ENCODE data around the gene SLC7A5.
"Not testable (repeated sequence)": the region's sequence is repeated elsewhere in the genome, so short reads cannot be mapped to it uniquely, and the experiment has no call there.

The SLC7A5 gene

DNA sequence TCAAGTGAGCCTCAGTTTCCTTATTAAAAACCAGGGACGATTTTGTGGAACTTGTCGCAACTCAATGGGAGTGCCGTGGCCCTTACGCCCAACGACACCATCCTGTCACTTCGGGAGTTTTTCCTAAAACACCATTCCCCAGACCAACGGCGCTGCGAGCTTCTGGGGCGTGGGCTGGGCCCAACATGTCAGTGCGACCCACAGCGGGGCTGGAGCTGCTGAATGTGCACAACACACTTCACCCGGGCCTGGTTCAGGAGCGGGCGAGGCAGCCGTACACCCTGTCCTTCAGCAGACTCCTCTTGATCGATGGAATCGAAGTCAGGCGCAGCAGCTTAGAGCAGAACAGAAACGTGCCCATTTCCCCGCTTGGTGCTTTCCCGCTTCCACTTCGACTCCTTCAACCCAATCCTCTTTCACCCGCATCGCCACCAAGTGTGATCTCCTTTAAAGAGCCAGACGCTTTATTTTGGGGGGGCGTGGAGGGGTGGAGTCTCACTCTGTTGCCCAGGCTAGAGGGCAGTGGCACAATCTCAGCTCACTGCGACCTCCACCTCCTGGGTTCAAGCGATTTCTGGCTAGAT, 13.2 kb upstream of the SLC7A5 start:
- no peak for DNase-seq (ENCODE audit: low read depth in 1 of 2, low spot score in 1 of 2)
- H3K4me3 ChIP-seq (replicated peaks; ENCODE audit: insufficient read depth, low read length), result no peak overlapping the region
- no peaks in the 10 kb centered on the region for H3K27me3 ChIP-seq (ENCODE audit: insufficient read depth, poor library complexity, severe bottlenecking)
- TF ChIP-seq POLR2AphosphoS5 (IDR thresholded peaks at IDR 0.05; ENCODE audit: low read depth) (no peak), CTCF (IDR thresholded peaks at IDR 0.05; ENCODE audit: insufficient read depth, low read length) (no peak), SPI1 (IDR thresholded peaks at IDR 0.05; ENCODE audit: borderline replicate concordance, low read depth) (no peak), REST (IDR thresholded peaks at IDR 0.05; ENCODE audit: insufficient replicate concordance, low read depth) (no peak), GABPA (IDR thresholded peaks at IDR 0.05; ENCODE audit: low read depth) (no peak)
- H3K27ac ChIP-seq (replicated peaks), result no peak overlapping the region

DNA sequence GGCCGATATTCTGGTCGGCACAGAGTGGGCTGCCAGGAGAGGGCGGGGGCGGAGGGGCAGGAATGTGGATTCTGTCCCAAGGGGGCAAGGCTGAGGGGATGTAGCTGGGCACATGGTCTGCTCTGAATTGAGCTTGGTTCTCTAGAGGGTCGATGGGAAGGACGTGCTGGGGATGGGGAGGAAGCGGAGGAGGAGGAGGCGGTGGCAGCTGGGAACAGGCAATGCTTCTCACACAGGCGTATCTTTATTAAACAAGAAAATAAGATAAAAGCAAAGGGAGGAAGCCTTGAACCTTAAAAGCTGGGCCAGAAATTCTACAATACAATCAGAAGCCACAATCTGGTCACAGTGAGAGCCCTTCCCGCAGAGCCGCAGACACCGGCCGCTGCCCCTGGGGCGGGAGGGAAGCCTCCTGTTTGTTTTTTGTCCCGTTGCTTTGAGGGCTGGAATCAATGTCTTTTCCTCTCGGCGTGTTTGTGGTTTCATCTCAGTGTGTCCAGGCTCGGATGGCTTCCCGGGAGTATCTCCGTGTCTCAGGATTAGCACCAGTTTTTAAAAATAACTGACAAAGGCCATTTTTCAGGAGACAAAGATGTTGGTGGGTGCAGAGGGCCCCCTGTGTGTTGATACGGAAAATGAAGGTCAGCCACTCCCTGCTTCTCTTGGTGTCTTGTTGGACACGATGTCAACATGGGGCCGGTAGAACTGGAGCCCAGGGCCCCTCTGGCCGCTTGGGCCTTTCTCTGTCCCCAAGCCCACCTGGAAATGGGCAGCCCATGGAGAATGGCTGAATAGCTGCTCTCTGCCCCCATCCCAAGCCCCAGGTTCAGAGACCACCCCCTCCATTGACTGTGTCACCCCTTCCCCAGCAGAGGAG, 12.3 kb upstream of the SLC7A5 start:
- Histone ChIP-seq H3K27ac (replicated peaks) (no peak overlapping the region), H3K4me3 (replicated peaks; ENCODE audit: insufficient read depth, low read length) (no peak overlapping the region), H3K27me3 (ENCODE audit: insufficient read depth, poor library complexity, severe bottlenecking) (no peaks in the 10 kb centered on the region)
- TF ChIP-seq GABPA (IDR thresholded peaks at IDR 0.05; ENCODE audit: low read depth) (no peak), REST (IDR thresholded peaks at IDR 0.05; ENCODE audit: insufficient replicate concordance, low read depth) (no peak), CTCF (IDR thresholded peaks at IDR 0.05; ENCODE audit: insufficient read depth, low read length) (no peak), POLR2AphosphoS5 (IDR thresholded peaks at IDR 0.05; ENCODE audit: low read depth) (no peak), SPI1 (IDR thresholded peaks at IDR 0.05; ENCODE audit: borderline replicate concordance, low read depth) (no peak)
- DNase-seq (ENCODE audit: low read depth in 1 of 2, low spot score in 1 of 2), result no peak

DNA sequence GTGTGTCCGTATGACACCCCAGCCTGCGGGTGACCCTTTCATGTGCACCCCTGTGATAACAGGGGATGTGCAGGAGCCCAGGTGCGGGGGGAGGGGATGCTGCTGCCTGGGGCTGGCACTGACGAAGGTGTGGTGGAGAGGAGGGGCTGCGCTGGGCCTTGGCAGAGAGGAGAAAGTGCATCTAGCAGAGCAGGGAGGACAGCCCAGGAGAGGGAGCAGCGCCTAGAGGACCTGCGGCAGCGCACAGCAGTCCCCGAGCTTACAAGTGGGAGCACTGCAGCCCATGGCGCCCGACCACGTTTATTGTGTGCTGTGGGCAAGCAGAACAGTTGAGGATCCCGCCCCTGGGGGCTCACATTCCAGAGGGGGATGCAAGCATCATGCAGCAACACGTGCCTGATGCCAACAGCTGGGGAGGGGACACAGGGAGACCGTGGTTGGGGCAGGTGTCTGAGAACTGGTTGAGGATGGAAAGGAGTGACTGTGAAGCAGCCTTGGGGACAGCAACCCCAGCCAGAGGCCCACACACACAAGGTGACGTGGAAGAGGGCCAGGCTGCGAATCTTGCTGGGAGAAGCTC, 10.9 kb upstream of the SLC7A5 start:
- TF ChIP-seq CTCF (IDR thresholded peaks at IDR 0.05; ENCODE audit: insufficient read depth, low read length) (no peak), SPI1 (IDR thresholded peaks at IDR 0.05; ENCODE audit: borderline replicate concordance, low read depth) (no peak), POLR2AphosphoS5 (IDR thresholded peaks at IDR 0.05; ENCODE audit: low read depth) (no peak), REST (IDR thresholded peaks at IDR 0.05; ENCODE audit: insufficient replicate concordance, low read depth) (no peak), GABPA (IDR thresholded peaks at IDR 0.05; ENCODE audit: low read depth) (no peak)
- no peaks in the 10 kb centered on the region for H3K27me3 ChIP-seq (ENCODE audit: insufficient read depth, poor library complexity, severe bottlenecking)
- H3K4me3 ChIP-seq (replicated peaks; ENCODE audit: insufficient read depth, low read length), result no peak overlapping the region
- no peak overlapping the region for H3K27ac ChIP-seq (replicated peaks)
- no peak for DNase-seq (ENCODE audit: low read depth in 1 of 2, low spot score in 1 of 2)

DNA sequence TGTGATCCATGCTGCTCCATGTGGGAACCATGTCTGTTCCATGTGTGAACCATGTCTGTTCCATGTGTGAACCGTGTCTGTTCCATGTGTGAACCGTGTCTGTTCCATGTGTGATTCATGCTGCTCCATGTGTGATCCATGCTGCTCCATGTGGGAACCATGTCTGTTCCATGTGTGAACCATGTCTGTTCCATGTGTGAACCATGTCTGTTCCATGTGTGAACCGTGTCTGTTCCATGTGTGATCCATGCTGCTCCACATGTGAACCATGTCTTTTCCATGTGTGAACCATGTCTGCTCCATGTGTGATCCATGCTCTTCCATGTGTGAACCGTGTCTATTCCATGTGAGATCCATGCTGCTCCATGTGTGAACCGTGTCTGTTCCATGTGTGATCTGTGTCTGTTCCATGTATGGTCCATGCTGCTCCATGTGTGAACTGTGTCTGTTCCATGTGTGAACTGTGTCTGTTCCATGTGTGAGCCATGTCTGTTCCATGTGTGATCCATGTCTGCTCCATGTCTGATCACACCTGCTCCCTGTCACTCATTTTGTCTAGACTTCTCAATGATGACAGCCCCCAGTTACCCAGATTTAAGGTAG, 10.2 kb upstream of the SLC7A5 start:
- H3K4me3 ChIP-seq (replicated peaks; ENCODE audit: insufficient read depth, low read length); H3K27ac ChIP-seq (replicated peaks); H3K27me3 ChIP-seq (ENCODE audit: insufficient read depth, poor library complexity, severe bottlenecking); DNase-seq (ENCODE audit: low read depth in 1 of 2, low spot score in 1 of 2): not testable (repeated sequence)

All from HL-60 (cell line).